ENCODE measurements around the gene LY6G6F.

DNA sequence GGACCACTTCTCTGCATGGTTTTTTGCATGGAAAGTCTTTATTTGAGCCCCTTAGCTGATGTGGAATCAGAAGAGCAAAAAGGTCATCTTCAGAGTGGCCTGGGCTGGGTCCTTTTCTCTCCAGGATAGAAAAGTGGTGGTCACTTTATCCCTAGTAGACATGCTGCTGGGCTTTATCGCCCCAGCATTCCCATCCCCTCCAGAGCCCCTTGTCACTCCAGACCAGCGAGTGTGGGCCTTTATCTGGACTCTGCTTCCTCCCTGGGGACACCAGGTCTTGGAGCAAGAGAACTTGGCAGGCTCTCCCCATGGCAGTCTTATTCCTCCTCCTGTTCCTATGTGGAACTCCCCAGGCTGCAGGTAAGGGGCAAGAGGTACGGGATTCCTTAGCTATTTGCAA is at the start of gene LY6G6F:
- TF ChIP-seq GATA3 (IDR thresholded peaks at IDR 0.05; ENCODE audit: low read depth, low read length) (no peak), GATA2 (IDR thresholded peaks at IDR 0.05; ENCODE audit: low read depth, low read length) (no peak)

All from SH-SY5Y (cell line).